HPDE6-E6E7 (cell line): ENCODE results near the gene TTLL7.
A peak's percentile ranks its signal among the peaks of the same experiment; 100 is the strongest.

Source experiments
- DNase-seq: peaks from one replicate; pipeline ENCODE4 v3.0.0; 2011; ENCODE audit warnings: missing footprints; ENCODE audit errors: extremely low spot score

The TTLL7 gene

GRCh38 chr1:83882906-83883305, 116.0 kb downstream of the TTLL7 start:
- DNase-seq: peak; percentile 10

GRCh38 chr1:83872515-83872914, 126.4 kb downstream of the TTLL7 start:
- DNase-seq: no peak

- no peak for DNase-seq
These were observed 133.9 kb downstream of the TTLL7 start for GRCh38 chr1:83864991-83865390.

- DNase-seq: peak; percentile 81
These were observed 138.3 kb downstream of the TTLL7 start for GRCh38 chr1:83860490-83861221.

- no peak for DNase-seq
These were observed 141.2 kb downstream of the TTLL7 start for GRCh38 chr1:83857716-83858115.

GRCh38 chr1:83857103-83857502, 141.8 kb downstream of the TTLL7 start:
- no peak for DNase-seq

GRCh38 chr1:83856381-83856780, 142.6 kb downstream of the TTLL7 start:
- no peak for DNase-seq

GRCh38 chr1:83854456-83854855, 144.5 kb downstream of the TTLL7 start:
- DNase-seq: no peak

GRCh38 chr1:83850834-83851233, 148.1 kb downstream of the TTLL7 start:
- DNase-seq: no peak

- peak; percentile 41 for DNase-seq
These were observed 149.5 kb downstream of the TTLL7 start for GRCh38 chr1:83849191-83850061.

GRCh38 chr1:83846138-83846537, 152.8 kb downstream of the TTLL7 start:
- DNase-seq: no peak

GRCh38 chr1:83845437-83846071, 153.4 kb downstream of the TTLL7 start:
- no peak for DNase-seq

- no peak for DNase-seq
These were observed 154.4 kb downstream of the TTLL7 start for GRCh38 chr1:83844546-83844945.

GRCh38 chr1:83839566-83840173, 159.3 kb downstream of the TTLL7 start:
- no peak for DNase-seq

- no peak for DNase-seq
These were observed 160.4 kb downstream of the TTLL7 start for GRCh38 chr1:83838573-83838972.

GRCh38 chr1:83836543-83836942, 162.4 kb downstream of the TTLL7 start:
- no peak for DNase-seq

GRCh38 chr1:83834621-83835264, 164.2 kb downstream of the TTLL7 start:
- no peak for DNase-seq

- no peak for DNase-seq
These were observed 166.7 kb downstream of the TTLL7 start for GRCh38 chr1:83832194-83832593.

GRCh38 chr1:83829106-83829505, 169.8 kb downstream of the TTLL7 start:
- DNase-seq: no peak

- DNase-seq: no peak
These were observed 170.5 kb downstream of the TTLL7 start for GRCh38 chr1:83828456-83828855.

- no peak for DNase-seq
These were observed 171.2 kb downstream of the TTLL7 start for GRCh38 chr1:83827741-83828140.

GRCh38 chr1:83822208-83822607, 176.7 kb downstream of the TTLL7 start:
- DNase-seq: no peak
